GM12878 (cell line): ENCODE results near the gene BLOC1S4.

Experiments used
- CHD2 ChIP-seq: IDR thresholded peaks from 2 replicates; pipeline ENCODE4 v1.6.1; 2011; ENCODE audit warnings: low read depth, low read length, improper control_type of control experiment, borderline replicate concordance
- EP300 ChIP-seq, 2 experiments: fragments of 150-350 bp in 1 of 2; IDR thresholded peaks; 2 replicates each; pipeline ENCODE4 v1.6.1; 2011 to 2012; ENCODE audit warnings: low read depth in 2 of 2, low read length in 2 of 2, borderline replicate concordance in 1 of 2, improper control_type of control experiment in 1 of 2, inconsistent platforms in 1 of 2; ENCODE audit not compliant: control insufficient read depth in 1 of 2
- IKZF1 ChIP-seq: fragments of 450-650 bp; conservative IDR thresholded peaks from 2 replicates; pipeline ENCODE4 v1.6.1; 2017; ENCODE audit warnings: antibody characterized with exemption, mild to moderate bottlenecking
- JUND ChIP-seq: IDR thresholded peaks from 2 replicates; pipeline ENCODE4 v1.6.1; 2012; ENCODE audit warnings: low read depth, mild to moderate bottlenecking, low read length, improper control_type of control experiment, moderate library complexity
- KDM1A ChIP-seq: fragments of 200-600 bp; sonication (generic); IDR thresholded peaks from 2 replicates; pipeline ENCODE4 v1.6.1; 2016; ENCODE audit warnings: borderline replicate concordance
- MTA2 ChIP-seq: fragments of 450-650 bp; IDR thresholded peaks from 2 replicates; pipeline ENCODE4 v1.6.1; 2016; ENCODE audit warnings: low read depth, mild to moderate bottlenecking, moderate library complexity
- POLR2A ChIP-seq: IDR thresholded peaks from 2 replicates; pipeline ENCODE4 v1.6.1; 2011; ENCODE audit warnings: low read depth, mild to moderate bottlenecking, low read length
- TARDBP ChIP-seq: IDR thresholded peaks from 2 replicates; pipeline ENCODE4 v1.6.1; 2016; ENCODE audit warnings: borderline replicate concordance
- TCF7 ChIP-seq: IDR thresholded peaks from 2 replicates; pipeline ENCODE4 v1.6.1; 2014; ENCODE audit warnings: antibody characterized with exemption, borderline replicate concordance
- TF ChIP-seq, protein P1 (sequence below), 3 experiments: IDR thresholded peaks in 2 of 3; conservative IDR thresholded peaks in 1 of 3; 2 replicates each; pipeline ENCODE4 v1.5.1; 2011; ENCODE audit warnings: low read depth in 3 of 3, low read length in 3 of 3, mild to moderate bottlenecking in 3 of 3, control low read depth in 2 of 3, moderate library complexity in 2 of 3, inconsistent platforms in 1 of 3, mixed read lengths in 1 of 3; ENCODE audit not compliant: control insufficient read depth in 2 of 3, insufficient read depth in 1 of 3; ENCODE audit errors: extremely low read depth in 1 of 3

DNA sequence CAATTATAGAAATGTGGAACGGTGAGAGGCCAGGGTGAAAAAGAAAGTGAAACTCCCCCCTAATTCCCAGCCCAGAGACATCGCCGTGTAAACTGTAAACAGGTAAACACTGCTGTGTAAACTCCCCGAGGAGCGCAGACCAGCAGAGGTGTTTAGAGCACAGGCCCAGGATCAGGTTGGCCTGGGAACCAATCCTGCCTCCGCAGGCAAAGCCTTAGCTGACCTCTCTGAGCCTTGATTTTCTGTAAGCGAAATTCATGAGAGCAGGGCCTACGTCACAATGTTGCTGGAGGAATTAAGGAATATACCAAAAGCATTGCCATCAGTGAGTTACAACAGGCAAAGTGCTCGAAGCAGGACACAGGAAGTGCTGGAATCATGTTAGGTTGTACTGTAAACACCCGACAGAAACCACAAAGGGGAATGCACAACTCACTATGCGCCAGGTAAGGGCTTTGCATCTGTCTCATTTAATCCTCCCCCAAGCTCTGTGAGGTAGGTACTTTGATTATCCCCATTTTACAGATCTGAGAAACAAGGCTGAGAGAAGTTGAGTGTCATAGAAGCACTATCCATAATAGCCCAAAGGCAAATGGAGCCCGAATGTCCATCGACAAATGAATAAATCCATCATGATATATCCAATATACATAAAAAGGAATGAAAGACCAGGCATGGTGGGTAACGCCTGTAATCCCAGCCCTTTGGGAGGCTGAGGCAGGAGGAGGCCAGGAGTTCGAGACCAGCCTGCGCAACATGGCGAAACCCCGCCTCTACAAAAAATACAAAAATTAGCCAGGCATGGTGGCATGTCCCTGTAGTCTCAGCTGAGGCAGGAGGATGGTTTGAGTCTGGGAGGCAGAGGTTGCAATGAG is 35.9 kb downstream of the BLOC1S4 start:
- TF ChIP-seq, protein P1, sequence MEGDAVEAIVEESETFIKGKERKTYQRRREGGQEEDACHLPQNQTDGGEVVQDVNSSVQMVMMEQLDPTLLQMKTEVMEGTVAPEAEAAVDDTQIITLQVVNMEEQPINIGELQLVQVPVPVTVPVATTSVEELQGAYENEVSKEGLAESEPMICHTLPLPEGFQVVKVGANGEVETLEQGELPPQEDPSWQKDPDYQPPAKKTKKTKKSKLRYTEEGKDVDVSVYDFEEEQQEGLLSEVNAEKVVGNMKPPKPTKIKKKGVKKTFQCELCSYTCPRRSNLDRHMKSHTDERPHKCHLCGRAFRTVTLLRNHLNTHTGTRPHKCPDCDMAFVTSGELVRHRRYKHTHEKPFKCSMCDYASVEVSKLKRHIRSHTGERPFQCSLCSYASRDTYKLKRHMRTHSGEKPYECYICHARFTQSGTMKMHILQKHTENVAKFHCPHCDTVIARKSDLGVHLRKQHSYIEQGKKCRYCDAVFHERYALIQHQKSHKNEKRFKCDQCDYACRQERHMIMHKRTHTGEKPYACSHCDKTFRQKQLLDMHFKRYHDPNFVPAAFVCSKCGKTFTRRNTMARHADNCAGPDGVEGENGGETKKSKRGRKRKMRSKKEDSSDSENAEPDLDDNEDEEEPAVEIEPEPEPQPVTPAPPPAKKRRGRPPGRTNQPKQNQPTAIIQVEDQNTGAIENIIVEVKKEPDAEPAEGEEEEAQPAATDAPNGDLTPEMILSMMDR (IDR thresholded peaks at IDR 0.05 in 2 of 3, conservative IDR thresholded peaks at IDR 0.05 in 1 of 3; ENCODE audit: control insufficient read depth in 2 of 3, extremely low read depth in 1 of 3, insufficient read depth in 1 of 3, low read depth in 3 of 3, low read length in 3 of 3), result no peak
- no peak for TF ChIP-seq POLR2A
- no peak for TF ChIP-seq IKZF1
- no peak for TF ChIP-seq CHD2
- TF ChIP-seq EP300 (IDR thresholded peaks at IDR 0.05; ENCODE audit: borderline replicate concordance in 1 of 2, control insufficient read depth in 1 of 2, low read depth in 2 of 2, low read length in 2 of 2), result no peak
- no peak for TF ChIP-seq TCF7
- no peak for TF ChIP-seq MTA2
- no peak for TF ChIP-seq TARDBP
- TF ChIP-seq KDM1A, result no peak
- TF ChIP-seq JUND, result no peak
